GM21367 (cell line): ENCODE measurements around the gene MAP6.
"Not testable (repeated sequence)": the region's sequence is repeated elsewhere in the genome, so short reads cannot be mapped to it uniquely, and the experiment has no call there.

Experiments used
- ATAC-seq: cut with Tn5 transposase; IDR thresholded peaks from one replicate; pipeline ENCODE4 v1.9.1; 2021; ENCODE audit not compliant: unreplicated experiment

Gene MAP6

GRCh38 chr11:75593286-75593915, 75.4 kb downstream of the MAP6 start:
- no peak for ATAC-seq

GRCh38 chr11:75592715-75593114, 76.1 kb downstream of the MAP6 start:
- no peak for ATAC-seq

- no peak for ATAC-seq
Measured at GRCh38 chr11:75591966-75592365, 76.9 kb downstream of the MAP6 start.

- no peak for ATAC-seq
Measured at GRCh38 chr11:75591371-75591770, 77.5 kb downstream of the MAP6 start.

- ATAC-seq, result no peak
Measured at GRCh38 chr11:75589933-75590332, 78.9 kb downstream of the MAP6 start.

- no peak for ATAC-seq
Measured at GRCh38 chr11:75589051-75589450, 79.8 kb downstream of the MAP6 start.

GRCh38 chr11:75588051-75588481, 80.8 kb downstream of the MAP6 start:
- no peak for ATAC-seq

- ATAC-seq, result no peak
Measured at GRCh38 chr11:75586395-75586794, 82.4 kb downstream of the MAP6 start.

- no peak for ATAC-seq
Measured at GRCh38 chr11:75585293-75585670, 83.6 kb downstream of the MAP6 start.

GRCh38 chr11:75584659-75585292, 84.1 kb downstream of the MAP6 start:
- ATAC-seq, result not testable (repeated sequence)

GRCh38 chr11:75583718-75584658, 84.8 kb downstream of the MAP6 start:
- ATAC-seq, result no peak

GRCh38 chr11:75582895-75583717, 85.7 kb downstream of the MAP6 start:
- no peak for ATAC-seq

GRCh38 chr11:75582506-75582894, 86.3 kb downstream of the MAP6 start:
- no peak for ATAC-seq

- ATAC-seq, result no peak
Measured at GRCh38 chr11:75579841-75580240, 89.0 kb downstream of the MAP6 start.

- ATAC-seq, result no peak
Measured at GRCh38 chr11:75578977-75579376, 89.9 kb downstream of the MAP6 start.

GRCh38 chr11:75577207-75577606, 91.6 kb downstream of the MAP6 start:
- no peak for ATAC-seq

- ATAC-seq, result no peak
Measured at GRCh38 chr11:75576499-75576918, 92.3 kb downstream of the MAP6 start.

GRCh38 chr11:75576017-75576416, 92.8 kb downstream of the MAP6 start:
- ATAC-seq, result no peak

GRCh38 chr11:75574698-75575602, 93.9 kb downstream of the MAP6 start:
- no peak for ATAC-seq

- no peak for ATAC-seq
Measured at GRCh38 chr11:75572744-75573143, 96.1 kb downstream of the MAP6 start.
